Measurements from ENCODE around the gene NAT9.

The NAT9 gene, protein sequence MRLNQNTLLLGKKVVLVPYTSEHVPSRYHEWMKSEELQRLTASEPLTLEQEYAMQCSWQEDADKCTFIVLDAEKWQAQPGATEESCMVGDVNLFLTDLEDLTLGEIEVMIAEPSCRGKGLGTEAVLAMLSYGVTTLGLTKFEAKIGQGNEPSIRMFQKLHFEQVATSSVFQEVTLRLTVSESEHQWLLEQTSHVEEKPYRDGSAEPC

DNA sequence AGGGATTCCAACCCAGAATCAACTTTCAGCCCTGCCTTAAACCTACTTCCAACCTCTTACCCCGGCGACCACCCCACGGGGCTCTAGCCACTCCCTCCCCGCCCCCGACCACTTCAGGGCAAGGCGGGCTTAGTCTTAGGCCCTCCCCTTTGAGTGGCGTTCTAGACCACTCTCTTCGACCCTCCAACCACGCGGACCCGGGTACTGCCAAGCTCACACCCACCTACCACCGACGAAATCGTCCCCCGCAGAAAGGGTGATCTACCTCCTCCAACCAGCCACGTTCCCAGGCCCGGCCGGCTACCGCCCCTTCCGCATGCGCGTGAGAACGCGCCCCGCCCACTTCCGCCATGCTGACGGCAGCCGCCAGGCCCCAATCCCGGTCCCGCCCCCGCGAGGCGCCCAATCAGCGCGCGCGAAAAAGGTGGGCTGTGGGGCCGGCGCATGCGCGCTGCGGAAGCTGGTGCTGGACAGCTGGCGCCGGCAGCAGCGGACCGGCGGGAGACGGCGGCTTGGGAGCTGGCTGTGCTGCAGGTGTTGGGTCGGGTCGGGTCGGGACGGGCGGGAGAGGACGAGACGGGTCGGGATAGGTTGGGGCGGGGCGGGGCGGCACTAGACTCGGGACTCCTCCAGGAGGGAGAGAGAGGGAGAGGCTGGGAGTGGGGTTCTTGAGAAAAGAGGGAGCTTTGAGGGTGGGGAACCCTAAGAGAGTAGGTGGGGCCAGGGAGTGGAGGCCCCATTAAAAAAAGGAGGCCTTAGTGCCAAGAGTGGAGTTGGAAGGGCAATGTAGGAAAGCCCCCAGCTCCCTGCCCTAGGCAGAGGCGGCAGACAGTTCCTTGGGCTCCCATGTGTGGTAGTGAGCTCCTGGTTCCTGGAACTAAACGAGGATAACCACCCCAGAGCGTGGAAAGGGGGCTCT, at the start of gene NAT9:
Gene NAT9 (minus strand): TSS at position 302 of the 919 bp plus-strand sequence. CDS start 647 bp downstream, outside the sequence.
- DNase-seq: peak; percentile 98

- DNase-seq: no peak
Measured at GRCh38 chr17:74824961-74825627, 48.9 kb upstream of the NAT9 start.

DNA sequence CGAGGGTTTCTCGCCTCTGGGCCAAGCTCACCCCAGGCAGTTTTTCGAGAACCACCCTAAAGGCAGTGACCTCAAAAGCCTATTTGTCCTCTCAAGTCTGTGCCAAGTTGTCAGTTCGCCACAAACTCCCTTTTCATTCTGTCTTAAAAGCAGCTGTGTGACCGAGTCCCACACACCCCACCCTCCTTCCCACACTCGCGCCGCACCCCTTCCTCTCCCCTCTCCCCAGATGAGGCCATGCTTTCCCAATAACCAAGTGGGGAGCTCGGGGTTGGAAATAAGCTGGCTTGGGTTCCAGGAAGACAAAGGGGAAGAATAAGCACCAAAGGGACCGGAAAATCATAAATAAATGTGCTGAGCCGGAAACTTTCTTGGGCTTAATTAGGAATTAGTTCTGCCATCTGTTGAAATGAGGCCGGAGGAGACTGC, 46.8 kb upstream of the NAT9 start:
- no peak for DNase-seq

DNA sequence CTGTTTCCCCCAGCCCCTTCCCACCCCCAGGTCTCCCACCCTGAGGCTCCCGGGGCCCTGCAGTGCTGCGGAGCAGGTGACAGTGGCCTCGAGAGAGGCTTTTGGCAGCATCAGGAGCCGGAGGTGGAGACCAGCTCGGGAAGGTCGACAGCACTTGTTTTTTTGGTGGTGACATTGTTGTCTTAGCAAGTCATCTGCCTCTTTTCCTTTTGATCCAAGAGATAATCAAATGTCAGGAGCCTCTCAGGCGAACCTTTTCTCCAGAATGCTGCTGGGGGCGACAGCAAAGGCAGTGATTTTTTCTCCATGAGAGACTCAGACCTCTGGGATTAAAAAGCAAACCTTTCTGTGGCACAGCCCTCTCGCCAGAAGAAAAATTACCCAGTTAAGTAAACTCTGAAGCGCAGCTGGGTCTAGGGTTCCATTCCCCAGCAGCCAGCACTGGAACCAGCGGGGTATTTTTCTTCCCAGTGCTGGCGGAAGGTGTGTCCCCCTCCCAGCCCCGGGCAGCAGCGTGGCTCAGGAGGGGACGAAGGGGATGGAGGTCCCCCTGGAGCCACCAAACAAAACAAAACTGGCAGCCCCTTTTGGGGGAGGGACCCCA, 46.3 kb upstream of the NAT9 start:
- no peak for DNase-seq

DNA sequence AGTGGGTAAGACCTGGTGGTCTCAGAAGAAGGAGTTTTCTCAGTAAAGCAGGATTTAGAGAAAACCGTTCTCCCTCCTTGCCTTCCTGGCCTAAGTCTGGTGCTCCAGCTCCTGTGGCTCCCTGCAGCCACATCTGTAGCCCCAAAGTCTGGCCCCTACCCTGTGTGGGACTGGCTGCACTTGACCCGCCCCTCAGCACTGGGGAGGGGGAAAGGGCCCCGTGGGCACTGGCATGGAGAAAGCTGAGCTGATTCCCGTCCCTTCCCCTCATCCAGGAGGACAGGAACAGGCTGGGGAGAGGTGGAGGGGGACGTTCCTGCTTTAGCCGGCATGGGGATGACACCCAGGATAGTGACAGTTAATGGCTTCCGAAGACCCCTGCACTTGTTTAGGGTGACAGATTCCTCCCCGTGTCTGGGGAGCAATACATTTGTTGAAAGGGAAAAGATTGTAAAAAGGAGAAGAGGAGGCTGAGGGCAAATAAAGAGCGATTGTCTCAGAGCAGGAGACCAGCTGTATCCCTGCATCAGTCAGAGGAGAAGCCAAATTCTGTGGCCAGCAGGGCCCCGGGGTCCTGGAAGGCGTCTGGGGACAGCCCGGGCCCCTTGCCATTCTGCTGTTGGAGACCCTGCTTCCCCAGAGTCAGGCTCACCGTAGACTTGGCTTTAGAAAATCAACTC, 45.6 kb upstream of the NAT9 start:
- no peak for DNase-seq

DNA sequence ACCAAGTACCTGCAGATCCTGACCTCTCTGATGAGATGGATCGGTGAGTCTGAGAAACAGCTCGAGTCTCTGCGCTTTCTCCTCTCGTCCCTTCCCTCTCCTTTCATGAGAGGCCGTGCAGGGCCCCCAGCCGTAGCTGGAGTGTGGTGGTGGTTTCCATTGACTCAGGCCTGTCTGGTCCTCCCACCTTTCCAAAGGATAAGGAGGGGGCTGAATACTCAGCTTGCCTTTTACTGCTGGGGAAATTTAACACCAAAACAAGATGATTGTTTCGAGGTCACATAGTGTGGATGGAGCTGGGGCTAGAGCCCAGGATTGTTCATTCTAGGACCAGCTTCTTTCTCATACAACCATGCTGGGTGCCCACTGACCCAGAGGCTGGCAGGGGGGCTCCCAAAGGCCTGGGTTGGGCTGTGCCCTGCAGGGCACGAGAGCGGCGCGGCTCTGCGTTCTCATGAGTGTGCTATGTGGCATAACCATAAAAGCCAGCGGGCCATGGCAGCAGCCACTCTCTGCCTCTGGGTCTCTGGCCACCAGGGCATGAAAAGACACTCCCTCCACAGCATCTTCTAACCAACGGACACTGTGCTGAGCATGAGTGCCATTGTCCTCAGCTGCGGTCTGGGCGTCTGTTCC, 43.8 kb upstream of the NAT9 start:
- DNase-seq: no peak

DNA sequence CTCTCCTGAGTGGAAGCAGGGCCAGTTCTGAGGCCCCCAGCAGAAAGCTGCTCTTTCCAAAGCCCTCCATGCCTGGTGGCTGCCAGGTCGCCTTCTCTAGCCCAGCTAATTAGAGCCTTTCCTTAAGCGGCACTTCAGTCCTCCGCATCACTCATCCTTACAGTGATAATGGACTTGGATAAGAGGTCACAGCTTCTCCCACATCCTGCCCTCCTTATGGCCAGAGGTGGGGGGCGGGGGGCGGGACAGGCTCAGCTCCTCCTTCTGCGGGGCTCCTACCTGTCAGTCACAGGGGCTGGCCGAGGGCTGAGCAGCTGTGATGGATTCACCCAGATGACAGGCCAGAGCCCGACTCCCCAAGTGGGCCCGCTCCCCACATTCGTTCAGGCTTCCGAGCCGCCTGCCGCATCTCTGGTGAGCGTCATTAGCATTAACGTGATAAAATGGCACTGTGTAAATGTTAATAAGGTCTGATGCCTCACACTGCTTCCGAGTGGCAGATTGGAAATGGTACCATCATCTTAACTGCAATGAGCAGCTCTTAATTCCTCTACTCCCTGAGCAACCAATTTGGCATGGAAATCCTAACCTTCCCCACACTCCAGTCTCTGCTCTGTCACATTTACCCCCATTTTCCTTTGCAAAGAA, 42.3 kb upstream of the NAT9 start:
- DNase-seq: no peak

DNA sequence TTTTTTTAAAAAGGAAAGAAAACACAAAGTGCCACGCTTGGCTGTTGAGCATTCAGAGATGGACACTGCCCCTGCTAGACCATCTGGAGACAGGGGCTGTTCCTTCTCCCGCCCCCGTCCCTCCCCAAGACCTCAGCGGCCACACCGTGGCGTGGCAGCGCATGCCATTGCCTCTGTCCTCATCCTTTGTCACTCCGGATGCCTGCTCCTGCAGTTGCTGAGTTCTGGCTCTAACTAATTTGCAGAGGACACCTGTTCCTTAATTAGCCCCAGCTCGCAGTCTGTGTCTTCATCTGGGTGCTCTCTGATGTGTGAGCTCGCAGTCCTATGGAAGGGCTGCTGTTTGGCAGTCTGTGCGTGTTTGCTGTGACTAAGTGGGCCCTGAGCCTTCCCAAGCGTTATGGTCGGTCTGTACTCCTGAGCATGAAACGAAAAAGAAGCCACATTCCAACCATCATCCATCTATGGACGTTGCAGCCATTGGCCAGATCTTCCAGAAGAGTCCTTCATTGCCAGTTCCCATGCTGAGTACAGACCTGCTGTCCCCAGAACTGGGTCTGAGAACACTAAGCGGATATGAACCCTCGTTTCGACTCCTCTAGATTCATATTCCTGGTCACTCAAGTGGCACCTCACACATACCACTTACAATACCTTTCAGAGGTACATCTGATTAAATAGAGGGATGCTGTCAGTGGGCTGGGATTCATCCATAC, 40.9 kb upstream of the NAT9 start:
- DNase-seq: no peak

GRCh38 chr17:74815550-74816370, 39.6 kb upstream of the NAT9 start:
- no peak for DNase-seq

GRCh38 chr17:74815067-74815466, 38.9 kb upstream of the NAT9 start:
- DNase-seq: no peak

DNA sequence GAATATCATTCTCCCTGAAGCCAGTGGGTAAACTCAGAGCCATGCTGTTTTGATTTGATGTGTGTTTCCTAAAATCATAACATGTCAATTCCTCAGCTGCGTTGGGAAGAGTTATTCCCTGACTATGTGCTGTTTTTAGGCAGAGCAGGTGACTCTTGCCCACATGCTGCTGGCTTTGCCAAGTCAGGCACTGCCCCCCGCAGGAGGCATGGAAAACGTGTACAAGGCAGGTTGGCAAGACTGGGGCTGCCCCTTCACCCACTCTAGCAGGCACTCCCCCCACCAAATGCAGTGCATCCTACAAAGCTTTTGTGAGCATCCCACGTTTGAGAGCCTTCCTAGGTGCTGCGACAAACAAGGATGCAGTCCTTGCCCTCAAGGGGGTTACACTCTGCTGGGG, 38.3 kb upstream of the NAT9 start:
- no peak for DNase-seq

- no peak for DNase-seq
Measured at GRCh38 chr17:74812109-74813009, 36.2 kb upstream of the NAT9 start.

DNA sequence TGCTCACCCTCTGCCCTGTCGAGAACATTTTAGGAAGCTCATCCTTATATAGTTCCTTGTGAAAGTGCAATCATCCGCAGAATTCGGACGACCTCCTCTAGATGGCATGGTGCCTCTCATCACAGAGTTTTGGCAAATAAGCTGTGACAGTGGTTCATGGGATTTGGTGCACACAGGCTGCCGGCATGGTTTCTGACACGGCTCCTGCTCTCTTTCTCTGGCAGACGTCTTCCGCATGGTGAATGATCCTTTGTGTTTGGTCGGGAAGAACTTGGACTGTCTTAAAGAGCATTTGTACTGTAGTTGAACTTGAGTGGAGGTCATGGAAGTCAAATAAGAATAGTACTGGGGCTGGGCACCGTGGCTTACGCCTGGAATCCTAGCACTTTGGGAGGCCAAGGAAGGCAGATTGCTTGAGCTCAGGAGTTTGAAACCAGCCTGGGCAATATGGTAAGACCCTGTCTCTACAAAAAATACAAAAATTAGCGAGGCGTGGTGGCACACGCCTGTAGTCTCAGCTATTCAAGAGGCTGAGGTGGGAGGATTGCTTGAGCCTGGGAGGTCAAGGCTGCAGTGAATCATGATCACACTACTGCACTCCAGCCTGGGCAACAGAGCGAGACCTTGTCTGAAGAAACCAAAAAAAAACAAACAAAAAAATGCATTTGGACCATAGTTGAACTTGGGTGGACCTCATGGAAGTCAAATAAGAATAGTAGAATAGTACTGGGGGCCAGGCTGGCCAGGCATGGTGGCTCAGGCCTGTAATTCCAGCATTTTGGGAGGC, 34.7 kb upstream of the NAT9 start:
- DNase-seq: no peak

DNA sequence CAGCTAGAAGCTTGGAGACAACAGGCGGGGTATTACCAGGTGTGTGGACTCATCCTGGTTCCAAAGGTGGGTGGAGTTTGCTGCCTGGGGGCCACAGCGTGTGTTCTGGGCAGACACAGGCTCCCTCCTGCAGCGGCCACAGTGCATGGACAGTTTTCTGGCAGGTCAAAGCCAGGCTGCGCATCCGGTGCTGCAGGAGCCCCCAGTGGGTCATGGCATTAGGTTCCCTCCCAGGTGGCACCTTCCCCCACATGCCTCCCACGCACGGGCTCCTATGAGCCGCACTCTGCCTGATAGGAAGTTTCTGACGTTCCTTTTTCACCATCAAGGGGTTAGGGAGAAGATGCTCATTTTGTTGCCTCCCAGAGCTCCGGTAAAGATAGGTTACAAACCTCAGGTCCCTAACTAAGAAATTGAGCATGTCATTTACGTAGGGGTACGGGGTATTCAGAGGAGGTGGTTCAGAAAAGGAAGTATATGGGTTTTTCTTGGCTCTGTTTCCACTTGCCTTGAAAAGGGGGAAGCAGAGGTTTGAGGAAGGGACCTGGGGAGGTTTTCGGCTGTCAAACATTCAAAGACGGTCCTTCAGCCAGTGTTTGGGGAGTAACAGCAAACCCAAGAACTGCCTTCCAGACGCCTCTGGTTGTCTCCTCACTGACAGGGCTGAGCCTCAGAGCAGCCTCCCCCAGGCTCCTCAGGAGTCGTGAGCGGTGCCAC, 32.7 kb upstream of the NAT9 start:
- no peak for DNase-seq

- DNase-seq: no peak
Measured at GRCh38 chr17:74807925-74808324, 31.8 kb upstream of the NAT9 start.

GRCh38 chr17:74807441-74807840, 31.3 kb upstream of the NAT9 start:
- no peak for DNase-seq

- DNase-seq: no peak
Measured at GRCh38 chr17:74806334-74806733, 30.2 kb upstream of the NAT9 start.

Measured in CD4-positive, alpha-beta T cell treated with Interleukin-12 subunit alpha and Interleukin-12 subunit beta, for 1 hour (primary cell).